GM21717 (cell line): ENCODE measurements around the gene MTREX.
"Not testable (repeated sequence)": the region's sequence is repeated elsewhere in the genome, so short reads cannot be mapped to it uniquely, and the experiment has no call there.

ENCODE experiments used
- ATAC-seq: cut with Tn5 transposase; IDR thresholded peaks from one replicate; pipeline ENCODE4 v1.9.1; 2021; ENCODE audit warnings: mild to moderate bottlenecking, moderate library complexity; ENCODE audit not compliant: unreplicated experiment

Gene MTREX

GRCh38 chr5:55307383-55308253, at the start of gene MTREX, which contains the start of gene DHX29:
Gene MTREX, plus strand, starts transcription at chr5:55307989. Its CDS starts 25 bp downstream, at chr5:55308014.
Gene DHX29, minus strand, starts transcription at chr5:55307694. Its CDS starts 121 bp downstream, at chr5:55307573.
- peak; percentile 89 for ATAC-seq

- no peak for ATAC-seq
These were observed 49.5 kb upstream of the MTREX start for GRCh38 chr5:55258339-55258738.

GRCh38 chr5:55276771-55277170, 31.0 kb upstream of the MTREX start:
- no peak for ATAC-seq

- ATAC-seq, result no peak
These were observed 29.0 kb upstream of the MTREX start for GRCh38 chr5:55278778-55279177.

- ATAC-seq, result no peak
These were observed 21.3 kb upstream of the MTREX start for GRCh38 chr5:55286411-55286933.

- no peak for ATAC-seq
These were observed 18.0 kb upstream of the MTREX start for GRCh38 chr5:55289808-55290207.

- no peak for ATAC-seq
These were observed 16.8 kb upstream of the MTREX start for GRCh38 chr5:55290991-55291390.

GRCh38 chr5:55294935-55295334, 12.9 kb upstream of the MTREX start:
- no peak for ATAC-seq

- ATAC-seq, result no peak
These were observed 6.9 kb upstream of the MTREX start for GRCh38 chr5:55300890-55301289.

GRCh38 chr5:55303238-55303690, 4.5 kb upstream of the MTREX start:
- ATAC-seq, result no peak

GRCh38 chr5:55304584-55304983, 3.2 kb upstream of the MTREX start:
- ATAC-seq, result no peak

GRCh38 chr5:55305345-55305744, 2.4 kb upstream of the MTREX start:
- no peak for ATAC-seq

GRCh38 chr5:55306641-55307382, 977 bp upstream of the MTREX start:
- ATAC-seq, result peak; percentile 19

GRCh38 chr5:55308254-55308836, 556 bp downstream of the MTREX start:
- peak; percentile 14 for ATAC-seq

- ATAC-seq, result no peak
These were observed 6.3 kb downstream of the MTREX start for GRCh38 chr5:55313870-55314617.

- no peak for ATAC-seq
These were observed 8.5 kb downstream of the MTREX start for GRCh38 chr5:55316289-55316688.

- no peak for ATAC-seq
These were observed 9.0 kb downstream of the MTREX start for GRCh38 chr5:55316837-55317236.

GRCh38 chr5:55318237-55318636, 10.4 kb downstream of the MTREX start:
- not testable (repeated sequence) for ATAC-seq

- ATAC-seq, result no peak
These were observed 11.7 kb downstream of the MTREX start for GRCh38 chr5:55319491-55319890.

- ATAC-seq, result no peak
These were observed 12.8 kb downstream of the MTREX start for GRCh38 chr5:55320571-55320970.
